Breast epithelium (tissue), 4 donors: ENCODE results near the gene MSX2. TPM values are rescaled to one million over a fixed set of nuclear protein-coding genes. Genes with fewer than 3 reads are reported as not detected.
"Not testable (repeated sequence)": the region's sequence is repeated elsewhere in the genome, so short reads cannot be mapped to it uniquely, and the experiment has no call there.

Experiments
- DNase-seq, 2 donors: peaks; one replicate each; pipeline ENCODE4 v3.0.0-alpha.2; 2019; ENCODE audit warnings: low spot score in 2 of 2
- H3K27ac ChIP-seq, 2 donors: fragments of 200-600 bp; sonication (generic) in 1 of 2; one replicate each; pipeline ENCODE4 v1.5.1; 2016 to 2019; ENCODE audit warnings: mild to moderate bottlenecking in 1 of 2
- H3K27me3 ChIP-seq, 2 donors: fragments of 200-600 bp; sonication (generic) in 1 of 2; one replicate each; pipeline versions ENCODE4 v1.5.1 to v1.6.0; 2017 to 2019; ENCODE audit warnings: control low read depth in 1 of 2, mild to moderate bottlenecking in 1 of 2
- H3K36me3 ChIP-seq: fragments of 200-600 bp; one replicate; pipeline ENCODE4 v1.5.1; 2019
- H3K4me1 ChIP-seq, 2 donors: fragments of 200-600 bp; sonication (generic); one replicate each; pipeline ENCODE4 v1.5.1; 2016 to 2019; ENCODE audit warnings: control low read depth in 1 of 2
- H3K4me3 ChIP-seq, 3 donors: fragments of 200-600 bp; sonication (generic); 1 replicate in 2 of 3; 2 replicates in 1 of 3; pipeline ENCODE4 v1.5.1; 2016 to 2019; ENCODE audit warnings: mild to moderate bottlenecking in 3 of 3, moderate library complexity in 2 of 3
- H3K9me3 ChIP-seq, 2 donors: fragments of 200-600 bp; sonication (generic) in 1 of 2; one replicate each; pipeline ENCODE4 v1.5.1; 2016 to 2019; ENCODE audit warnings: control low read depth in 1 of 2
- CTCF ChIP-seq, 3 donors: fragments of 450-650 bp; IDR thresholded peaks; one replicate each; pipeline ENCODE4 v1.5.1; 2016 to 2017; ENCODE audit warnings: antibody characterized with exemption in 3 of 3, mild to moderate bottlenecking in 3 of 3, moderate library complexity in 3 of 3
- POLR2A ChIP-seq: fragments of 450-650 bp; IDR thresholded peaks from one replicate; pipeline ENCODE4 v1.6.1; 2016; ENCODE audit warnings: antibody characterized with exemption, mild to moderate bottlenecking, moderate library complexity
- POLR2AphosphoS5 ChIP-seq, 3 donors: sonication (generic); formaldehyde crosslinking; IDR thresholded peaks; one replicate each; pipeline ENCODE4 v1.6.1; 2017; ENCODE audit warnings: antibody characterized with exemption in 3 of 3
- intact Hi-C: fragments of 100-400 bp; cut with DNase I; formaldehyde crosslinking; loops from one replicate; pipeline ENCODE4 v1.15.1; 2023; ENCODE audit warnings: low total_unique reads
- total RNA-seq, 3 donors: library from RNA; depleted of rRNA; stranded (reverse); fragments of >200 nt; gene quantifications; one replicate each; pipeline ENCODE4 v1.1.0, GENCODE V29; 2016

The MSX2 gene
- total RNA-seq, 3 donors from 2014 or later: 1.6 to 12.7 (median 11.5) TPM

GRCh38 chr5:174751154-174752000 is 27.0 kb downstream of the MSX2 start:
- H3K27ac ChIP-seq: peak overlapping the region in 1 of 2 donors; percentile 85
- H3K27me3 ChIP-seq: peaks cover 0 to 28% of the 10 kb centered on the region in 2 donors
- H3K4me1 ChIP-seq: no peaks in the 10 kb centered on the region
- no peaks in the 10 kb centered on the region for H3K36me3 ChIP-seq
- no peak for DNase-seq
- TF ChIP-seq POLR2AphosphoS5 (IDR thresholded peaks at IDR 0.05) (no peak), CTCF (IDR thresholded peaks at IDR 0.05) (no peak), POLR2A (no peak)
- peak overlapping the region; percentile 41 to 72 (median 51) for H3K4me3 ChIP-seq
- H3K9me3 ChIP-seq: no peaks in the 10 kb centered on the region
- intact Hi-C loops: no loop called here

GRCh38 chr5:174752121-174752520 is 27.7 kb downstream of the MSX2 start:
- Histone ChIP-seq H3K27me3 (peaks cover 0 to 28% of the 10 kb centered on the region in 2 donors), H3K9me3 (no peaks in the 10 kb centered on the region), H3K4me1 (no peaks in the 10 kb centered on the region), H3K36me3 (no peaks in the 10 kb centered on the region), H3K27ac (peak overlapping the region in 1 of 2 donors; percentile 85), H3K4me3 (peak overlapping the region in 1 of 3 donors; percentile 72)
- no peak for TF ChIP-seq CTCF (IDR thresholded peaks at IDR 0.05)
- TF ChIP-seq POLR2A: no peak
- TF ChIP-seq POLR2AphosphoS5 (IDR thresholded peaks at IDR 0.05): no peak
- DNase-seq: no peak
- intact Hi-C loops: no loop called here

GRCh38 chr5:174755106-174755505 is 30.7 kb downstream of the MSX2 start:
- H3K27ac ChIP-seq: no peak overlapping the region
- no peaks in the 10 kb centered on the region for H3K36me3 ChIP-seq
- H3K4me3 ChIP-seq: no peak overlapping the region
- no peak for TF ChIP-seq POLR2AphosphoS5 (IDR thresholded peaks at IDR 0.05)
- TF ChIP-seq CTCF (IDR thresholded peaks at IDR 0.05): peak in 1 of 3 donors; percentile 19
- no peaks in the 10 kb centered on the region for H3K4me1 ChIP-seq
- no peaks in the 10 kb centered on the region for H3K9me3 ChIP-seq
- DNase-seq: no peak
- peaks cover 0 to 12% of the 10 kb centered on the region in 2 donors for H3K27me3 ChIP-seq
- intact Hi-C loops: no loop called here

- DNase-seq: no peak
- Histone ChIP-seq H3K36me3 (no peaks in the 10 kb centered on the region), H3K9me3 (no peaks in the 10 kb centered on the region), H3K4me3 (no peak overlapping the region), H3K27me3 (no peaks in the 10 kb centered on the region), H3K4me1 (no peaks in the 10 kb centered on the region), H3K27ac (no peak overlapping the region)
- intact Hi-C loops: no loop called here
- no peak for TF ChIP-seq POLR2AphosphoS5 (IDR thresholded peaks at IDR 0.05)
- no peak for TF ChIP-seq POLR2A
Observed at GRCh38 chr5:174759091-174759490, 34.7 kb downstream of the MSX2 start.

- DNase-seq: no peak
- intact Hi-C loops: loop anchor here (1.0 kb wide), 1 partner anchor 25 kb away; no protein-coding TSS in a partner anchor
- H3K36me3 ChIP-seq: no peaks in the 10 kb centered on the region
- H3K4me1 ChIP-seq: no peaks in the 10 kb centered on the region
- no peak overlapping the region for H3K27ac ChIP-seq
- H3K4me3 ChIP-seq: no peak overlapping the region
- H3K27me3 ChIP-seq: no peaks in the 10 kb centered on the region
- H3K9me3 ChIP-seq: no peaks in the 10 kb centered on the region
- TF ChIP-seq POLR2A (no peak), POLR2AphosphoS5 (IDR thresholded peaks at IDR 0.05) (no peak), CTCF (IDR thresholded peaks at IDR 0.05) (no peak)
Observed at GRCh38 chr5:174760721-174761120, 36.3 kb downstream of the MSX2 start.

GRCh38 chr5:174761341-174761740 is 37.0 kb downstream of the MSX2 start:
- H3K36me3 ChIP-seq: not testable (repeated sequence)

More at GRCh38 chr5:174761341-174761740, 37.0 kb downstream of the MSX2 start:
- H3K27me3 ChIP-seq, H3K27ac ChIP-seq, DNase-seq, H3K4me3 ChIP-seq, intact Hi-C loops, H3K9me3 ChIP-seq, H3K4me1 ChIP-seq: not testable (repeated sequence)
